IMR-90 (cell line): ENCODE results near the gene IGF2.

Experiments used
- MXI1 ChIP-seq: IDR thresholded peaks from 2 replicates; pipeline ENCODE4 v1.6.1; 2012; ENCODE audit warnings: low read depth, mild to moderate bottlenecking, low read length, moderate library complexity, borderline replicate concordance
- POLR2A ChIP-seq: IDR thresholded peaks from 2 replicates; pipeline ENCODE4 v1.6.1; 2012; ENCODE audit warnings: mild to moderate bottlenecking, low read depth, low read length
- RAD21 ChIP-seq: IDR thresholded peaks from 2 replicates; pipeline ENCODE4 v1.6.1; 2012; ENCODE audit warnings: low read length, improper control_type of control experiment
- TF ChIP-seq, protein P1 (sequence below): conservative IDR thresholded peaks from 2 replicates; pipeline ENCODE4 v1.5.1; 2012; ENCODE audit warnings: mild to moderate bottlenecking, low read depth, low read length, improper control_type of control experiment

DNA sequence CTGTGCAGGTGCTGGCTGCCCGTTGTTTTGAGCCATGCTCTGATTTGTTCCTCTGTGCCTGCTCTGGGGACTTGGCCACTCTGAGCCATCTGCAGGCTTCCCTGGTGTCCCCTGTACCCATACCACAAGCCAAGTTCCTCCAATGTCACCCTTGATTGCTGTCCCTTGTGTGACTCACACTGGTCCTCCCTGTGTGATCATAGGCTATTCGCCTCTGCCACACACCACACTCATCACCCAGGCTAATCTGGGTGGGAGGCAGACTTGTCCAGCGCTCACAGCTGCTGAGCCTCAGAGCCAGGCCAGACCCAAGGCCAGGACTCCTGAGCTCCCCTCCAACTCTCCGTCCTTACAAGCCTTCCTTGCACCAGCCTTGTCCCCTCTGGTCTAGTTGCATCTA, 31.7 kb downstream of the IGF2 start:
- TF ChIP-seq POLR2A (no peak), RAD21 (no peak), MXI1 (no peak)
- TF ChIP-seq, protein P1, sequence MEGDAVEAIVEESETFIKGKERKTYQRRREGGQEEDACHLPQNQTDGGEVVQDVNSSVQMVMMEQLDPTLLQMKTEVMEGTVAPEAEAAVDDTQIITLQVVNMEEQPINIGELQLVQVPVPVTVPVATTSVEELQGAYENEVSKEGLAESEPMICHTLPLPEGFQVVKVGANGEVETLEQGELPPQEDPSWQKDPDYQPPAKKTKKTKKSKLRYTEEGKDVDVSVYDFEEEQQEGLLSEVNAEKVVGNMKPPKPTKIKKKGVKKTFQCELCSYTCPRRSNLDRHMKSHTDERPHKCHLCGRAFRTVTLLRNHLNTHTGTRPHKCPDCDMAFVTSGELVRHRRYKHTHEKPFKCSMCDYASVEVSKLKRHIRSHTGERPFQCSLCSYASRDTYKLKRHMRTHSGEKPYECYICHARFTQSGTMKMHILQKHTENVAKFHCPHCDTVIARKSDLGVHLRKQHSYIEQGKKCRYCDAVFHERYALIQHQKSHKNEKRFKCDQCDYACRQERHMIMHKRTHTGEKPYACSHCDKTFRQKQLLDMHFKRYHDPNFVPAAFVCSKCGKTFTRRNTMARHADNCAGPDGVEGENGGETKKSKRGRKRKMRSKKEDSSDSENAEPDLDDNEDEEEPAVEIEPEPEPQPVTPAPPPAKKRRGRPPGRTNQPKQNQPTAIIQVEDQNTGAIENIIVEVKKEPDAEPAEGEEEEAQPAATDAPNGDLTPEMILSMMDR, result no peak
